NCI-H524 (cell line): ENCODE data around the gene TMEM50A.
"Not testable (repeated sequence)": the region's sequence is repeated elsewhere in the genome, so short reads cannot be mapped to it uniquely, and the experiment has no call there.

Experiments used
- DNase-seq, 2 experiments: peaks; one replicate each; lab custom pipeline; 2025; lab: John Stamatoyannopoulos, UW

Gene TMEM50A

DNA sequence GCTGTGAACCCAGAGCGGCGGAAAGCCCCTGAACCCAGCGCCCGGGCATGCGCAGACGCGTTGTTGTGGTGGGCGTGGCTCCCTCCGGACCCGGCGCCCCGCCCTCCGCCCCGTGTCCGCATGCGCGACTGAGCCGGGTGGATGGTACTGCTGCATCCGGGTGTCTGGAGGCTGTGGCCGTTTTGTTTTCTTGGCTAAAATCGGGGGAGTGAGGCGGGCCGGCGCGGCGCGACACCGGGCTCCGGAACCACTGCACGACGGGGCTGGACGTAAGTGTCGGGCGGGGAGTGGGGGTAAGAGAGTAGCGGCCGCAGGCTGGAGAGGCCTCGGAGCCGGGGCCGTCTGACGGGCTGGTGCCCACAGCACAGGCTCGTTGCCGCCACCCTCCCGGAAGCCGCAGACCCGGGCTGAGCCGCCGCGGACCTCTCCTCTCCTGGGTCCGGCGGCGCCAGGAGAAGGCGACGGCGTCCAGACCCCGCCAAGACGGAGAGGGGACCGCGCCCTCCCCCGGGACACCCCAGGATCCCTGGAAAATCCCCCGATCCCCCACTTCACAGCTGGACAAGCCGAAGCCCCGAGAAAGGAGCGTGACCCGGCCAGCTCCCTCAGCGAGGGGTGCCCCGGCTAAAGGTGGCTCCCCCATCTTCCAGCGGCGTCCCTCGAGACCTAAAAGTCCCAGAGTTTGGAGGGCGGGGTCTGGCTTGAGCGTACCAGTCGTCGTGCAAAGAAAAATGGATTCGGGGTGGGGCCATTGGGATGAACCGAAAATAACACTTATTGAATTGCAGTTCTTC, at the start of gene TMEM50A:
TSS of gene TMEM50A (plus strand) at position 147 of the 794 bp plus-strand sequence. CDS start 2,153 bp downstream, outside the sequence.
- peak; percentile 68 to 76 for DNase-seq

DNA sequence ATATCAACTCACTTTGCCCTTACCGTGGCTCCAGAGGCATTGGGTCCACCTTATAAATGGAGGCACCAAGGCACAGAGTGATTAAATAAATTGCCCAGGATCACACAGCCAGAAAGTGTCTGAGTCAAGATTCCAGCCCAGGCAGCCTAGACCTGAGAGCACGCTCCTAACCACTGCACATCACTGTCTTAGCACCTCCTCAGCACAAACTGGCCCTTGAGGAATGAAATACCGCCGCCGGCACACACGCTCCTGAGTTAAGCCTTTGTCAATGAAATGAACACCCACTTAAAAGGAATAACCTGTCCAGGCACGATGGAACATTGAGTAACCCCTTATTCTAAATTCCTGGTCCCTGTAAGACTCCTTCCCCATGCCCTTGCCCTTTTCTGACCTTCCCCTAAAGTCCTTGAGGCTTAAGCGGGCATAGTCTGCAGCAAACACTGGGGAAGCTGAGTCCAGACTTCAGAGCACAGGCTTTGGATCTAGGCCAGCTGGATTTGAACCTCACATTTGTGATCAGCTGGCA, 49.5 kb upstream of the TMEM50A start:
- not testable (repeated sequence) for DNase-seq

DNA sequence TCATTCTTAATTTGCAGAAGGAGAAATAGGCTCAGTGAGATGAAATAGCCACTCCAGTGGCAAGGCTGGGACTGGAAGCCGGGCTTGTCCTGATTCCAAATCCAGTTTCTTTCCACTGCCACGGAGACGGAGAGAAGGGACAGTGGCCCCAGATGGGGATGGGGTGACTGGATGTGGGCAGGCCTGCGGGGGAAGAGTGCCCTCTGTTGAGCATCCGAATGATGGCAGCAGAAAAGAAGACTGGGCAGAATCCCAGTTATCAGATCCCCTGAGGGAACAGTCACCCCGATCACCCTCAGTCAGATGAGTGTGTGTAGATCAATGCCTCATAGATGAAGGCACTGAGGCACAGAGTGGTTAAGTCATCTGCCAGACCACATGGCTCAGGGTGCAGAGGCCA, 48.1 kb upstream of the TMEM50A start:
- peak in 1 of 2 experiments; percentile 23 for DNase-seq

DNA sequence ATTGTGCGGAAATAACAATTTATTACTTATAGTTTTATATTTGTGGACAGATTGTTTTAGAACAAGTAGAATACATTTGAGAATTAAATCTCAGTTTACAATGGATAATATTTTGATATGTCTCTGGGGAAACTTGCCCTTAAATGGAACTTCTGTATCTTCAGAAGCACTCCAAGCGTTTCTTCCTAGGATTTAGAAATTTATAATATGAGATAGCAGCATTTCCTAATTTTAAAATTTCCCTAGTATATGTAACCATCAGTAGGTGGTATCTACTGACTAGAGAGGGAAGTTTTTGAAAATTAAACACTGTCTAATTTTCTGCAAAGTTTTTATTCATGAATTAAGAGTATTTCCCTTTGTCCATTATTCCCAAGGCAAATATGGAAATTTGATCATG, 44.7 kb upstream of the TMEM50A start:
- DNase-seq: not testable (repeated sequence)

DNA sequence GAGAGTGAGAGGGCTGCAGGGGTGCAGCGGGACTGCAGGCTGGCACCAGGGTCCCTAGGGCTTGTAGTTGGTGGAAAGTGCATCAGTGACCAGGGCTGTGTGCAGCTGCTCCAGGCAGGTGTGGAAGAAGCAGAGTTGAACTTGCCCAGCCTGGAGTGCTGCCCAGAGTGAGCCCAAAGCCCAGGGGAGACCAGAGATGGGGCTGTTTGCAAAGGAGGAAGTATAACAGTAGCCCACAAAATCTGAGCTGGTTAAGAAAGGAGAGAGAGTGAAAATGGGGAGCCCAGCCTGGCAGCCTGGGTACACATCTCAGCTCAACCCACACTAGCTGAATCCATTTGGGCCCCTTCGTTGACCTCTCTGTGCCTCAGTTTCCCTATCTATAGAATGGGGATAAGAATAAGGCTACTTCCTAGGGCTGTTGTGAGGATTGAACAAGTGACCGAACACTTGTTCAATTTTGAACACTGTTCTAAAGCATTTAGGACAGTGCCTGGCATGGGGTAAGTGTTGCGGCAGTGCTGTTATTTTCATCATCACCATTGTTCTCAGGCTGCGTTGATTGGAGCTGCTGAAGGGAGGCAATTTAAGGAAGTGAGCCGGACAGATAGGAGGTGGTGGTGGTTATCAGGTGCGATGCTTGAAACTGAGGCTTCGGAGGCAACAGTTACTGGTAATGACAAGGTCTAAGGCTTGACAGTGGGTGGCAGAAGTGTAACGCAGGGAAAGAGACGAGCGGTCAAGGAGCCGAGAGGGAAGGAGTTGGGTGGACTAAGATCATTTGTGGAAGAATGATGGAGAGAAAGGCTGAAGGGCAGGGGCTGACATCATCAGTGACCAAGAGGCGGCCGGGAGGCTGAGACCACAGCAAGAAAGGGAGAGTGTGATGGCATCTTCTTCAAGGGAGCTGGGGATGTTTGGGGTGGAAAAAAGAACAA, 43.0 kb upstream of the TMEM50A start:
- DNase-seq: not testable (repeated sequence)

DNA sequence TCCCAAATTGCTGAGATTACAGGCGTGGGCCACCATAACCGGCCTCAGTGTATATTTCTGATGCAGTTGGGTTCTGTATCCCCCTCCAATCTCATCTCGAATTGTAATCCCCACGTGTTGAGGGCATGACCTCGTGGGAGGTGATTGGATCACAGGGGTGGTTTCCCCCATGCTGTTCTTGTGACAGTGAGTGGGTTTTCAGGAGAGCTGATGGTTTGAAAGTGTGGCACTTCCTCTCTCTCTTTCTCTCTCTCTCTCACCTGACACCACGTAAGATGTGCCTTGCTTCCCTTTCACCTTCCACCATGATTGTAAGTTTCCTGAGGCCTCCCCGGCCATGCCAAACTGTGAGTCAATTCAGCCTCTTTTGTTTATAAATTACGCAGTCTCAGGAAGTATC, 41.6 kb upstream of the TMEM50A start:
- DNase-seq: not testable (repeated sequence)

DNA sequence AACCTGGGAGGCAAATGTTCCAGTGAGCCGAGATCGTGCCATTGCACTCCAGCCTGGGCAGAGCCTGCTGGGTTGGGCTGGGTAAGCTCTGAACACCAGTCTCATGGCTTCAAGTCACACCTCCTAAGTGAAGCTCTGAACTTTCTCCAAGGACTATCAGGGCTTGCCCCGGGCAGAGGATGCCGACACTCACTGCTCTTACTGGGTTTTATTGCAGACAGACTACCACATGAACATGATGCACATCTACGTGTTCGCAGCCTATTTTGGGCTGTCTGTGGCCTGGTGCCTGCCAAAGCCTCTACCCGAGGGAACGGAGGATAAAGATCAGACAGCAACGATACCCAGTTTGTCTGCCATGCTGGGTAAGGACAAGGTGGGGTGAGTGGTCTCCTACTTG, 37.4 kb upstream of the TMEM50A start:
- not testable (repeated sequence) for DNase-seq

DNA sequence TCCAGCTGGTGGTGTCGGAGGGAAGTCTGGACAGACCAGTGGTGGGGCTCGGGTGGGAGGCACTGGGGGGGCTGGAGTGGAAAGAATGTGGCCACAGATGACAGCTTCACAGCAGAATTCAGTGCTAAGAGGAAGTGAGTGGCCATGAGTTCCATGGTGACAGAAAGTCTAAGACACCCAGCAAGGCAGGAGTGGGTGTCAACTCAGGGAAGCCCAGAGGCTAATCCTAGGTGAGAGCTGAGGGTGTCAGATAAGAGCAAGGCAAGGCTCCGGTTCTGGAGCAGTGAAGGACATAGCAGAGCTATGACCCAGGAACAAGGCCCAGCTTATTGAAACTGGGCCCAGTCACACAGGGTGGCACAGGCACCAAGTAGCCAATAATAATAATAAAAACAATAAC, 35.8 kb upstream of the TMEM50A start:
- not testable (repeated sequence) for DNase-seq

DNA sequence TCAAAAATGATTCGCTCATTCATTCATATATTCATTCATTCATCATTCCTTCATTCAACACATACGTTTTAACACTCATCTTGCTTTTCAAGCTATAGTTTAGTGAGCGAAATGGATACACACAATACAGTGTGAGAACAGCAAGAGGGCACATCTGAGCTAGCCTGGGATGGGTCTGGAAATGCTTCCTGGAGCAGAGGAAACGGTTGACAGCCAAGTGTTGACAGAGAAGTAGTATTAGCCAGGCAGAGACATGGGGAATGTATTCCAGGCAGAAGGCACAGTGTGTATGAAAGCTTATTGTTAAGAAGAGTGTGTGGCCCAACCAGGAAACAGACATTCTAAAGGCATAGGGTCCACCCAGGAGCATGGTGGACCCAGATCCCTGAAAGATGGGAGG, 33.2 kb upstream of the TMEM50A start:
- not testable (repeated sequence) for DNase-seq

DNA sequence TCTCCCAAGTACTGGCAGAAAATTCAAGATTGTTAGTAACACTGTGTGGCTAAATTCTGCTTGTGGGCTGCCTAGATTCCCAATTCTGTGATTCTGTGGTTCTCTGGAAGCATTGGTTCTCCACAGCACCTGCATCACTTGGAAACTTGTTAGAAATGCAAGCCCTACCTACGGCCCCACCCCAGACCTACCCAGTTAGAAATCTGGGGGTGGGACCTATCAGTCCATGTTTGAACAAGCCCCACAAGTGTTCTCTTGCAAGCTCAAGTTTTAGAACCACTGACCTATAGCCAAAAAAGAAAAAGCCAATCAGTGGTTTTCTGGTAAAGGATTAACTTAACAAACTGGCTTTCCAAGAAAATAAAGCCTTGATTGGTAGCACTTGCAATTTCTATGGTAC, 30.0 kb upstream of the TMEM50A start:
- DNase-seq: not testable (repeated sequence)

DNA sequence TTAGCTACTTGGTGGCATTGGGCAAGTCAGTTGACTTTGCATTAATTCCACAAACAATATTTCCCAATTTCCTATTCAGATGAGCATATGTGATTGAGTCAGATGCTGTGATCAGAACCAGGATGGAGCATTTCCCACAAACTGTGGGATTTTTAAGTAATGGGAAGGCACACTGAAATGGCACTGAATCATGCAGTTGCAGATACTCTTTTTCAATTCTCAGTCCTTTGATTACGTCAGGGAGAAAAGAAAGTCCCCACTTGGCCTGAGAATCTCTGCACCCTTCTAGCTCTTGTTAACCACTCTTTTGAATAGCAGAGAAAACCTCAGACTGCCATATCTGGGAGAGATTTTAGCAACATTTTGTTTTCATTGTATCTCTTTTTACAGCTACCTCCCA, 29.0 kb upstream of the TMEM50A start:
- DNase-seq: not testable (repeated sequence)

DNA sequence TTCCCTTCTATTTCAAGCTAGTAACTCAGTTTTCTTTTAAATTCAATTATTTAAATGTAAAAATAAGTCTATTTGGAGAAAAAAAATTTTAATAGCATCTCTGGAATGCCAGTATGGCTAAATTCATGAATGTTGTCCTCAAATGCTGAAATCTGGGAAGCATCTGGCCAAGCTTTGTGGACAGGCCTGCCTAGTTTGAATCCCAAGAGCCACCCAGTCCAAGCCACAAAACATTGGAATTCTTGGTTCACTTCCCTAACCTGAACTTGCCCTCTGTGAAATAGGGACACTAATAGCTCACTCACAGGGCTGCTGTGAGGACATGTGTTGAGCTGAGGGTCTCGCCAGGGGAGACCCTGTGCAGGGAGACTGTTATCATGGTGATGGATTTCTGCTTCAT, 28.6 kb upstream of the TMEM50A start:
- DNase-seq: not testable (repeated sequence)

DNA sequence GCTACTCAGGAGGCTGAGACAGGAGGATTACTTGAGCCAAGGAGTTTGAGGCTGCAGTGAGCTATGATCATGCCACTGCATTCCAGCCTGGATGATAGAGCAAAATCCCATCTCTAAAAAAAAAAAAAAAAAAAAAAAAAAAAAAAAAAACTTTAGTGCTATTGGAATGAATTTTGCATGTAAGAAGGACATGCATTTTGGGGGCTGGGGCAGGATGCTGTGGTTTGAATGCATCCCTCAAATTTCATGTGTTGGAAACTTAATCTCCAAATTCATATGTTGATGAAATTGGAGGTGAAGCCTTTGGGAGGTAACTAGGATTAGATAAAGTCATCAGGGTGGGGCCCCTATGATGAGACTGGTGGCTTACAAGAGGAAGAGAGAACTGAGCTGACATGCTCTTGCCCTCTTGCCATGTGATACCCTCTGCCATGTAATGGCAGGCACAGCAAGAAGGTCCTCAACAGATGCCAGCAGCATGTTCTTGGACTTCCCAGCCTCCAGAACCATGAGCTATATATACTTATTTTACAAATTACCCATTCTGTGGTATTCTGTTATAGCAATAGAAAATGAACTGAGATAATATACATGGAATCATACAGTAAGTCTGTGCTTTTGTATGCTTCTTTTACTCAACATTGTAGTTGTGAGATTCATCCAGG, 25.2 kb upstream of the TMEM50A start:
- DNase-seq: not testable (repeated sequence)

DNA sequence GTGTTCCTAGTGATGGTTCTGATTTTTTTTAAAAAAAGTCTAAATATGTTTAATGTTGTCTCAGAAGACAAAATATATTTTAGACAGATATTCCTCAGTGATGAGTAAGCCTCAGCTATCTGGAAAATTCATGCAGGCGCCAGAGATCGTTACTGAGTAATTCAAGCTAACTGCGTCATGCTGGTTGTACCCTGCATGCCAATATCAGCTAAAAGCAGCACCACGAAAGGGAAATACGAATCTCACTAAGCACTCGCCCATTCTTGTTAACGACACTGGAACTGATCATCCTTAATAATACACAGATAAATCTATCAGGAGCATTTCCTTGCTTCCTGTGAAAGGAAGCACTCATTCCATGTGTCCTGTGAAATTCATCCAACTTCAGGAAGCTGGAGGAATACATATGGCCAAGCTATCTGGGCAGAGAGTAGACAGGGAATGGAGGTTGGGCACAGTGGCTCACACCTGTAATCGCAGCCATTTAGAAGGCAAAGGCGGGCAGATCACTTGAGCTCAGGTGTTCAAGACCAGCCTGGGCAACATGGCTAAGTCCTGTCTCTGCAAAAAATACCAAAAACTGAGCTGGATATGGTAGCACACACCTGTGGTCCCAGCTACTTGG, 17.7 kb upstream of the TMEM50A start:
- not testable (repeated sequence) for DNase-seq

DNA sequence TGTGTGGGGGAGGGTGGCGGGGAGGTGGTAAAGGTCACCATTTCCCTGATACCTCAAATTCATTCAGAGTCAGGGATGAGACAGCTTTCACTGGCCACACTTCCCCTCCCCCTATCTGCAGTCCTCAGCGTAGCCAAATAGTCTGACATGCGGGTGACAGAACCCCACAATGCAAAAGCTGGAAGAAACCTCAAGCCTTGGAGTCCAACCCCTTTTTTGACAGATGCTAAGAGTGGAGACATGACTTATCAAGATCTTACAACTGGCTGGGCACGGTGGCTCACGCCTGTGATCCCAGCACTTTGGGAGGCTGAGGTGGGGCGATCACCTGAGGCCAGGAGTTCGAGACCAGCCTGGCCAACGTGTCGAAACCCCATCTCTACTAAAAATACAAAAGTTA, 16.0 kb upstream of the TMEM50A start:
- not testable (repeated sequence) for DNase-seq

DNA sequence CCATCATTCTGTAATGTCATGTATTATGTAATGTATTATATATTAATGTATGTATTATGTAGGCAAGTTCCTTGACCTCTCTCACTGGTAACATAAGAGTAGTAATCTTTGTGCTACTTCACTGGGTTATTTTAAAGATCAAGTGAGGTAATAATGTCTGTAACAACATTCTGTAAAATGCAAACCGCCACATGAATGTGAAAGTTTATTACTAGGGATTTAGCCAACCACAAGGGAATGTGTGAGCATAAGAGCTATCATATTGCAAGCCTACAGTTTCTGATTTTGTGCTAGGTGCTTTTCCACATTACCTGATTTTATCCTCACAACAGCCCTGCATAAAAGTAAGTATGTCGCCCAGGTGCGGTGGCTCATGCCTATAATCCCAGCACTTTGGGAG, 13.7 kb upstream of the TMEM50A start:
- DNase-seq: not testable (repeated sequence)

DNA sequence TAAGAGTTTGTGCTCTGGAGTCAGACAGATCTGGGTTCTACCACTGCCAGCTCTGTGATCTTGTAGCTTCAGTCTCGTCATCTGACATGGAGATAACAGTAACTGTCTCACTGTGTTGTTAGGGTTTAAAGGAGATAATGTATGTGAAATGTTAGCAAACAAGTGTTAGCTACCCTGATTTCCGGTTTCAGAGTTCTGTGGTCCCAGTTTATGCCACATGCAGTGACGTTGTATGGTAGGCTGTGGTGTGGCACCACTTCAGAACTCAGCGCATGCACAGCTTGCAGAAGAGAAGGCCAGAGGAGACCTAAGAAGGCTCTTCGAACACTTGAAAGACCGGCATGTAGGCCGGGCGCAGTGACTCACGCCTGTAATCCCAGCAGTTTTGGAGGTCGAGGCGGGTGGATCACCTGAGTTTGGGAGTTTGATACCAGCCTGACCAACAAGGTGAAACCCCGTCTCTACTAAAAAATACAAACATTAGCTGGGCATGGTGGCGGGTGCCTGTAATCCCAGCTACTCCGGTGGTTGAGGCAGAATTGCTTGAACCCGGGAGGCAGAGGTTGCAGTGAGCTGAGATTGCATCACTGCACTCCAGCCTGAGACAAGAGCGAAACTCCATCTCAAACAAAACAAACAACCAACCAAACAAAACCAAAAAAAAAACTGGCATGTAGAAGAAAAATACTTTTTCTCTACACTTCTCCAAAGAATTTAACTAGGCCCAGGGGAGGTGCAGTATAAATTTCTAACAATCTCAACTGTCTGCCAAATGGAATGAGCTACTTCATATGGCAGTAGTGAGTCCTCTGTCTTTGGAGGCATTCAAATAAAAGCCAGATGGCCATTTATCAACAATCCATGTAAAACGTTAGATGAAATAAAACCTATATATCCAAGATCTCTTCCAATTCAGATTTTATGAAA, 10.0 kb upstream of the TMEM50A start:
- not testable (repeated sequence) for DNase-seq

DNA sequence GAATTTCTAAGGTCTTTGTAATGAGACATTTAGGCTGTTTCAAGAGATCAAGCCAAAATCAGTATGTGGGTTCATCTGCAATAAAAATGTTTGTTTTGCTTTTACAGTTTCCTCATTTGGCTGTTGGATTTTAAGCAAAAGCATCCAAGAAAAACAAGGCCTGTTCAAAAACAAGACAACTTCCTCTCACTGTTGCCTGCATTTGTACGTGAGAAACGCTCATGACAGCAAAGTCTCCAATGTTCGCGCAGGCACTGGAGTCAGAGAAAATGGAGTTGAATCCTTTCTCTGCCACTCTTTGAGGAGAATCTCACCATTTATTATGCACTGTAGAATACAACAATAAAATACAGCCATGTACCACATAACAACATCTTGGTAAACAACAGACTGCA, 9.3 kb upstream of the TMEM50A start:
- not testable (repeated sequence) for DNase-seq

DNA sequence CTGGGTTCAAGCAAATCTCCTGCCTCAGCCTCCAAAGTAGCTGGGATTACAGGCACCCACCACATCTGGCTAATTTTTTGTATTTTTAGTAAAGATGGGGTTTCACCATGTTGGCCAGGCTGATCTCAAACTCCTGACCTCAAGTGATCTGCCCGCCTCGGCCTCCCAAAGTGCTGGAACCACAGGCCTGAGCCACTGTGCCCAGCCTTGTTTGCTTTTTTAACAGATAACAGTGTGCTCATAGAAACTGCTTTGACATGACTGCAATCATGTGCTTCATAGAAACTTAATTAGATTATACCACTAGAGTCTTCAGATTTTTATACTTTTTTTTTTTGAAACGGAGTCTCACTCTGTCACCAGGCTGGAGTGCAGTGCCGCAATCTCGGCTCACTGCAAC, 8.8 kb upstream of the TMEM50A start:
- DNase-seq: not testable (repeated sequence)

DNA sequence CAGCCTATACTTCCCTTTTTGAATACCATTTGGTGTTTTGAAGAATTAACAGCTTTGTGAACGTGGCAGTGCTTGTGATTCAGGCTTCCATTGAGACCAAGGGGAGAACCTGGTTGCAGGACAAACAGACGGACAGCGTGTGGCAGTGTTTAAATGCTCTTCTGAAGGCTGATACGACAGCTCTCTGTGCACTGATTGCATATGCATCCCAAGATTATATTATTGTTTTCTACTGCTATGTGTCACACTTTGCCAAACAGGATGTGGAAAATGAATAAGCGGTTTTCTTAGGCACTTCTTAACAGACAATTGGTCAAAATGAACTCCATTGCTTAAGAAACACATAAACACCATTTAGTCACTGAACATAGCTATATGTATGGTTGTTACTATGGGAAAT, 8.2 kb upstream of the TMEM50A start:
- peak in 1 of 2 experiments; percentile 7 for DNase-seq
